GM21786 (cell line): ENCODE results near the gene NUDT9.

Experiments
- ATAC-seq: cut with Tn5 transposase; IDR thresholded peaks from one replicate; pipeline ENCODE4 v1.9.1; 2021; ENCODE audit not compliant: unreplicated experiment

Gene NUDT9

DNA sequence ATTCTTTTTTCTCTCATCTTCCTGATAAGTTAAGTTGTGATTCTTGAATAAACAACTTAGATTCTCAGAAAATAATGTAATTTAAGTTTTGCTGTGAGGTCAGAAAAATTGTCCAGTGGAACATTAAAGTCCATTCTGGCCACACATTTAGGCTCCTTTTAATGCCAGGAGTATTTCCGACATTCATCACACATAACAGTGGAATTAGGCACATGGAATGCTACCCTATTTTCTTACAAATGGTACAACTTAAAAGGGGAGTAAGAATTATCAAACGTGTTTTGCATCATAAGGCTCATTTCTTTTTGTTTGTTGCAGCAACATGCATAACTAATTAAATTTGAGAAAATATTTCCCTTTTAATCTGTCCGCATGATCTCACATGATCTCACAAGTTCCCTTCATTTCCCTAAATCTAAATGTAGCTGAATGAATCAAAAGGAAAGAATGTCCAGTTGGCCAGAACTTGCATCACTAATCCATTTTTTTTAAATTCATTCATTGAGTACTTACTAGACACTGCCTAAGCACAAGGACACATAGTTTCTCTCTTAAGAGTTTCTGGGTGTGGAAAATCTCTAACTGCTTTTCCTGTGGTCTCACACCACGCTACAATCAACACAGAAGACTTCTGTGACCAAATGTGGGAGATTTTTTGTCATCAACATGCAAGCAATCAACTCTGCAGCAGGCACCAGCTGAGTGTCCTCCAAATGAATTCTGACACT is 84.8 kb downstream of the NUDT9 start:
- no peak for ATAC-seq
